Heart left ventricle (tissue), 13 donors: ENCODE results near the gene ARHGEF37.

Experiments
- POLR2A ChIP-seq, 2 donors: fragments of 450-650 bp; IDR thresholded peaks; one replicate each; pipeline ENCODE4 v1.6.1; 2017; ENCODE audit warnings: antibody characterized with exemption in 2 of 2, mild to moderate bottlenecking in 2 of 2, moderate library complexity in 2 of 2
- TF ChIP-seq, protein P1 (sequence below), 12 donors: fragments of 200-600 bp; sonication (generic) in 4 of 12; IDR thresholded peaks; one replicate each; pipeline versions ENCODE4 v1.5.0 to v1.8.0; 2018 to 2022; ENCODE audit warnings: antibody characterized with exemption in 12 of 12, mild to moderate bottlenecking in 5 of 12
- donor health status: ischemic (EF 13 %, LVEDD 7.1; RV severe dilation, severe dysfunction).
- donor health status: DM: no; HTN: yes; CAD: no.
- donor health status: DM: no; HTN: no; CAD: no.
- donor health status: ischemic (EF 25% LVEDD 6.9; RV normal size, moderate dysfunction).
- donor health status: ischemic (EF 25% LVEDD 5.7; RV mildly dilated, moderate dysfunction).
- donor health status: ischemic (EF 35%, LVEDD 5.7; RV mildly dilated, moderate dysfunction).
- donor health status: nonischemic (EF 11% LVEDD 7.7; RV severe dilation, severe dysfunction).
- donor health status: DM: yes; HTN: yes; CAD: no.
- donor health status: PGD.
- donor health status: ischemic (EF 29% LVEDD 5.4; RV normal size, mild dysfunction).
- donor health status: nonischemic (EF 23%, LVEDD 6.1; RV moderate dilation, normal function).

DNA sequence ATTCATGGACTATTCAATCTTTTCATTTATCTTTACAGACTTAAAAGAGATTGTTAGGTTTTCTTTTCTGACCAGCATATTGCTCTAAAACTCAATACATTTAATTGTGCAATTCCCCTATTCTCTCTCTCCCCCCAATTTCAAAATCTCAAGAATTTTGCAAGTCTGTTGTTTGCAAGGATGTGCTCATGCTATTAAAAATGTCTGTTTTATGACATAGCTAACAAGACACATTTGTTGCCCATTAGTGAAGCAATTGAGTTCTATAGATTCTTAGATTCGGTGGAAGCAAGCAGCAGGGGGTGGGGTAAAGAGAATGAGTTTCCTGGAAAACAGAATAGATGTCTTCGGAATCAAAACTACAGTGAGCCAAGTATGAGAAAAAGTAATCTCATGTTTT lies 21.6 kb upstream of the ARHGEF37 start:
- TF ChIP-seq, protein P1, sequence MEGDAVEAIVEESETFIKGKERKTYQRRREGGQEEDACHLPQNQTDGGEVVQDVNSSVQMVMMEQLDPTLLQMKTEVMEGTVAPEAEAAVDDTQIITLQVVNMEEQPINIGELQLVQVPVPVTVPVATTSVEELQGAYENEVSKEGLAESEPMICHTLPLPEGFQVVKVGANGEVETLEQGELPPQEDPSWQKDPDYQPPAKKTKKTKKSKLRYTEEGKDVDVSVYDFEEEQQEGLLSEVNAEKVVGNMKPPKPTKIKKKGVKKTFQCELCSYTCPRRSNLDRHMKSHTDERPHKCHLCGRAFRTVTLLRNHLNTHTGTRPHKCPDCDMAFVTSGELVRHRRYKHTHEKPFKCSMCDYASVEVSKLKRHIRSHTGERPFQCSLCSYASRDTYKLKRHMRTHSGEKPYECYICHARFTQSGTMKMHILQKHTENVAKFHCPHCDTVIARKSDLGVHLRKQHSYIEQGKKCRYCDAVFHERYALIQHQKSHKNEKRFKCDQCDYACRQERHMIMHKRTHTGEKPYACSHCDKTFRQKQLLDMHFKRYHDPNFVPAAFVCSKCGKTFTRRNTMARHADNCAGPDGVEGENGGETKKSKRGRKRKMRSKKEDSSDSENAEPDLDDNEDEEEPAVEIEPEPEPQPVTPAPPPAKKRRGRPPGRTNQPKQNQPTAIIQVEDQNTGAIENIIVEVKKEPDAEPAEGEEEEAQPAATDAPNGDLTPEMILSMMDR (IDR thresholded peaks at IDR 0.05) = no peak
- no peak for TF ChIP-seq POLR2A (IDR thresholded peaks at IDR 0.05)
